Nephron progenitor cell (in vitro differentiated cells): Measurements from ENCODE around the gene ERF.

Experiments
- DNase-seq: peaks from one replicate; pipeline ENCODE4 v3.0.0; 2021
- H3K27ac Mint-ChIP-seq: 2 replicates; pipeline ENCODE4 v1.8.0; 2021; ENCODE audit warnings: mild to moderate bottlenecking, moderate library complexity, mixed read lengths
- H3K27me3 Mint-ChIP-seq: 2 replicates; pipeline ENCODE4 v1.8.0; 2021; ENCODE audit warnings: mild to moderate bottlenecking, low read depth, mixed read lengths; ENCODE audit not compliant: poor library complexity
- H3K36me3 Mint-ChIP-seq: 2 replicates; pipeline ENCODE4 v1.8.0; 2021; ENCODE audit warnings: low read depth, mixed read lengths
- H3K4me1 Mint-ChIP-seq: 2 replicates; pipeline ENCODE4 v1.8.0; 2021; ENCODE audit warnings: mixed read lengths
- H3K4me3 Mint-ChIP-seq: 2 replicates; pipeline ENCODE4 v1.8.0; 2021; ENCODE audit warnings: mild to moderate bottlenecking, moderate library complexity, mixed read lengths
- H3K9me3 Mint-ChIP-seq: 2 replicates; pipeline ENCODE4 v1.8.0; 2021; ENCODE audit warnings: mild to moderate bottlenecking, moderate library complexity, mixed read lengths
- TF ChIP-seq, protein P1 (sequence below): fragments of 200-600 bp; sonication (generic); IDR thresholded peaks from 2 replicates; pipeline ENCODE4 v1.5.0; 2021; ENCODE audit warnings: antibody characterized with exemption

The ERF gene

DNA sequence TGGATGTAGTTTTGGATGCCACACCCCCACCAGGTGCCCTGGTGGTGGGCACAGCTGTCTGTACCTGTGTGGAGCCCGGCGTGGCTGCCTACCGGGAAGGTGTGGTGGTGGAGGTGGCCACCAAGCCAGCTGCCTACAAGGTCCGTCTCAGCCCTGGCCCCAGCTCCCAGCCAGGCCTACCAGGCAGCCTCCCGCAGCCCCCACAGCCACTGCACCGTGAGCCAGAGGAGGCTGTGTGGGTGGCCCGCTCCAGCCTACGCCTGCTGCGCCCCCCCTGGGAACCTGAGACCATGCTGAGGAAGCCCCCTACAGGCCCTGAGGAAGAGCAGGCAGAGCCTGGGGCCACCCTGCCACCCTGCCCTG, 17.6 kb upstream of the ERF start:
- DNase-seq = peak; percentile 5
- Mint-ChIP-seq H3K4me3 (no peak overlapping the region), H3K27me3 (no peaks in the 10 kb centered on the region), H3K9me3 (no peaks in the 10 kb centered on the region), H3K27ac (no peak overlapping the region), H3K36me3 (peaks cover 14% of the 10 kb centered on the region), H3K4me1 (peaks cover 16% of the 10 kb centered on the region)
- TF ChIP-seq, protein P1, sequence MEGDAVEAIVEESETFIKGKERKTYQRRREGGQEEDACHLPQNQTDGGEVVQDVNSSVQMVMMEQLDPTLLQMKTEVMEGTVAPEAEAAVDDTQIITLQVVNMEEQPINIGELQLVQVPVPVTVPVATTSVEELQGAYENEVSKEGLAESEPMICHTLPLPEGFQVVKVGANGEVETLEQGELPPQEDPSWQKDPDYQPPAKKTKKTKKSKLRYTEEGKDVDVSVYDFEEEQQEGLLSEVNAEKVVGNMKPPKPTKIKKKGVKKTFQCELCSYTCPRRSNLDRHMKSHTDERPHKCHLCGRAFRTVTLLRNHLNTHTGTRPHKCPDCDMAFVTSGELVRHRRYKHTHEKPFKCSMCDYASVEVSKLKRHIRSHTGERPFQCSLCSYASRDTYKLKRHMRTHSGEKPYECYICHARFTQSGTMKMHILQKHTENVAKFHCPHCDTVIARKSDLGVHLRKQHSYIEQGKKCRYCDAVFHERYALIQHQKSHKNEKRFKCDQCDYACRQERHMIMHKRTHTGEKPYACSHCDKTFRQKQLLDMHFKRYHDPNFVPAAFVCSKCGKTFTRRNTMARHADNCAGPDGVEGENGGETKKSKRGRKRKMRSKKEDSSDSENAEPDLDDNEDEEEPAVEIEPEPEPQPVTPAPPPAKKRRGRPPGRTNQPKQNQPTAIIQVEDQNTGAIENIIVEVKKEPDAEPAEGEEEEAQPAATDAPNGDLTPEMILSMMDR = no peak

DNA sequence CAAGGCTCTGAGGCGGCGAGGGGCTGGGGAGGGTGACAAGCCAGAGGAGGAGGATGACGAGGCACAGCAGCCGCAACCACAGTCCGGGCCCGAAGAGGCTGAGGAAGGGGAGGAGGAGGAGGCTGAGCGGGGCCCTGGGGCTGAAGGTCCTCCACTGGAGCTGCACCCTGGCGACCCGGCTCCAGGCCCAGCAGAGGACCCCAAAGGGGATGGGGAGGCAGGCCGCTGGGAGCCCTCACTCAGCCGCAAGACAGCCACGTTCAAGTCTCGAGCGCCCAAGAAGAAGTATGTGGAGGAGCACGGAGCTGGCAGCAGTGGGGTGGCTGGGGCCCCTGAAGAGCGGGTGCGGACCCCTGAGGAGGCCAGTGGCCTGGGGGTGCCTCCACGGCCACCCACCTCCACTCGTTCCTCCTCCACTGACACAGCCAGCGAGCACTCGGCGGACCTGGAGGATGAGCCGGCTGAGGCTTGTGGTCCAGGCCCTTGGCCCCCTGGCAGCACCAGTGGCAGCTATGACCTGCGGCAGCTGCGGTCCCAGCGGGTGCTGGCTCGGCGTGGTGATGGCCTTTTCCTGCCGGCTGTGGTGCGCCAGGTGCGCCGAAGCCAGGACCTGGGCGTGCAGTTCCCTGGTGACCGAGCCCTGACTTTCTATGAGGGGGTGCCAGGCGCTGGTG, 17.1 kb upstream of the ERF start:
- Mint-ChIP-seq H3K27me3 (no peaks in the 10 kb centered on the region), H3K4me3 (no peak overlapping the region), H3K27ac (no peak overlapping the region), H3K9me3 (no peaks in the 10 kb centered on the region), H3K36me3 (peaks cover 14% of the 10 kb centered on the region), H3K4me1 (peaks cover 16% of the 10 kb centered on the region)
- DNase-seq = no peak
- TF ChIP-seq, protein P1 = no peak

DNA sequence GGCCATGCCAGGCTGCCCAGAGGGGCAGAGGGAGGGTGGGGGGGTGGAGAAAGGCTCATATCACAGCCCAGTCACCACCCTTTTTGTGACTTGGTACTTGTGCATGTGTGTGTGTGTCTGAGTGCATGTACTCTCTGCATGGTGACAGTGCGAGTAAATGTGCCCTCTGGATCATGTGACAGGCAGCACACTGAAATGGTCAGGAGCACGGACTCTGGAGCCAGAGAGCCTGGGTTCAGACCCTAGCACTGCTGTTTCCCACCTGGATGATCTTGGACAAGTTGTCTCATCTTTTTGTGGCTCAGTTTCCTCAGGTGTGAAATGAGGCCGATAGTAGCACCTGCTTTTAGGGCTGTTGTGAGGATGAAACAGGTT, 16.1 kb upstream of the ERF start:
- Mint-ChIP-seq H3K36me3 (peaks cover 11% of the 10 kb centered on the region), H3K4me1 (peaks cover 13% of the 10 kb centered on the region), H3K9me3 (no peaks in the 10 kb centered on the region), H3K27me3 (no peaks in the 10 kb centered on the region), H3K4me3 (peak overlapping the region; percentile 55), H3K27ac (peak overlapping the region; percentile 83)
- TF ChIP-seq, protein P1 = no peak
- no peak for DNase-seq

DNA sequence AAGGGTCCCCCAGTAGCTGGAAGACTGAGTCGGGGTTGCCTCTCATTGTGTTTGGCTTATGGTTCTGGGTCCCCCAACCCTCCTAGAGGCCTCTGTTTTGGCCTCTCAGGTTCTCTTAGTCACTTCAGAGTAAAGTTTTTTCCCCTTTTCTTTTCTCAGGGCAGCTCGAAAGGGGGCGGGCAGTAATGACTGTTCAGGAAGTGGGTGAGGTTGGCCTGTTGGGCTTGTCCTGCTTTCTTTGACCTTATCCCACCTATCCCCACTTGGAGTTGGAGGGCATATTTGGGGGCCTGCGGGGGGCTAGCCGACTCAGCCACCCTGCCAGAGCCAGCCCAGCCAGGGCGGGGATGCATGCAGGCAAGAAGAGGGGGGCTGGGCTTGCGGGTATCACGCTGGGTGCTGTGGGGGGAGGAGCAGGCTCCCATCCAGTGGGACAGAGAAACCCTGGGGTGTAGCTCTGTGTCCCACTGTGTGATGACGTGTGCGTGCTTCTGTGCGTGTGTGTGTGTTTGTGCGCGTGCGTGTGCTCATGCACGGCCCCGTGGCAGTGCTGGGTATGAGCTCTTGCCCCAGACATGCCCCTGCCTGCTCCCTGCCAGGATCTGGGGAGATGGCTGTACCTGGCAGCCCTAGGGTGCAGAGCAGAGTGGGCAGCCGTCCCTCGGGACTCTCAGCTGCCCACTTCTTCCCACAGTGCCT, 15.6 kb upstream of the ERF start:
- peak overlapping the region; percentile 22 for H3K27ac Mint-ChIP-seq
- TF ChIP-seq, protein P1 = no peak
- DNase-seq = no peak
- no peak overlapping the region for H3K4me3 Mint-ChIP-seq
- H3K9me3 Mint-ChIP-seq = no peaks in the 10 kb centered on the region
- peaks cover 9% of the 10 kb centered on the region for H3K36me3 Mint-ChIP-seq
- peaks cover 16% of the 10 kb centered on the region for H3K4me1 Mint-ChIP-seq
- H3K27me3 Mint-ChIP-seq = no peaks in the 10 kb centered on the region

DNA sequence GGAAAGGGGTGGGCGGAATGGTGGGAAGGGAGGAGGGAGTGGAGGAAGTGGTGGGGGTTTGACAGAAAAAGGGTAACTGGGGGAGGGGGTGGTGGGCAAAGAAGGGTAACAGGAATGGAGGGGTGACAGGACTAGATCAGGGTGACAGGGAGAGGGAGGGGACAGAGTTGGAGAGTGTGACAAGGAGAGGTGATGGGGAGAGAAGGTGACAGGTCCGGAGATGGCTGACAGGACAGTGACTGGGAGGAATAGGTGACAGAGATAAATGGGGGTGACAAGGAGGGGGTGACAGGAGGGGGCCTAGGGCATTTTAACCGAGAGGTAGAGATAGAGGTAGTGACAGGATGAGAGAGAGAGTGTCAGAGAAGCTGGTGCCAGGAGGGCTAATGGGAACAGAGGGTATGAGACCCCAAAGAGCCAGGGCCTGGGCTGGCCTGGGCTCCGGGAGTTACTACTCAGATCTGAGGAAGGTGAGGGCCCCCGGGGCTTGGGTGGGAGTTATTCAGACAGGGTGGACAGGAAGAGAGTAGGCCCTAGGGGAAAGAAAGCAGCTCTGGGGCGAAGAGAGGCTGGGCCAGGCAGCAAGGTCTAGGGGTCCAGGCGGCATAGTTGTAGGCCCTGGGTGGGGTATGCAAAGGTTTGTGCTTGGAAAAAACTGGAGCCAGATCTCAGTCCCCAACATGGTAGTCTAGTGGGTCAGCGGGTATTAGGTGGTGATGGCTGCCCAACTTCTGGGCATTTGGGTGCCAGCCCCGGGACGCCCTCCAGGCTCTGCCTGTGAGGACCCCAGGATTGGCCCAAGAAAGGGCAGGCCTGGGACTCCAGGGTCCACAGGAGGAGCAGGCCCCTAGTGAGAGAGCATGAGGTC, 14.8 kb upstream of the ERF start:
- H3K9me3 Mint-ChIP-seq = no peaks in the 10 kb centered on the region
- H3K27ac Mint-ChIP-seq = peak overlapping the region; percentile 73
- H3K36me3 Mint-ChIP-seq = peaks cover 3% of the 10 kb centered on the region
- no peak overlapping the region for H3K4me3 Mint-ChIP-seq
- TF ChIP-seq, protein P1 = no peak
- H3K27me3 Mint-ChIP-seq = no peaks in the 10 kb centered on the region
- H3K4me1 Mint-ChIP-seq = peaks cover 16% of the 10 kb centered on the region
- no peak for DNase-seq
